Right atrium auricular region (tissue), 2 donors: ENCODE data around the gene PRLR. TPM values are rescaled to one million over a fixed set of nuclear protein-coding genes. Genes with fewer than 3 reads are reported as not detected.

Experiments used
- DNase-seq: peaks from one replicate; pipeline ENCODE4 v3.0.0-alpha.2; 2019; ENCODE audit warnings: low spot score
- H3K27ac ChIP-seq, 2 donors: fragments of 200-600 bp; sonication (generic); 1 replicate in 1 of 2; 2 replicates in 1 of 2; pipeline ENCODE4 v1.5.1; 2016 to 2019
- H3K27me3 ChIP-seq, 2 donors: fragments of 200-600 bp; sonication (generic); one replicate each; pipeline versions ENCODE4 v1.5.1 to v1.6.0; 2017 to 2019
- H3K36me3 ChIP-seq: fragments of 200-600 bp; sonication (generic); one replicate; pipeline ENCODE4 v1.5.1; 2016
- H3K4me1 ChIP-seq, 2 donors: fragments of 200-600 bp; sonication (generic); one replicate each; pipeline versions ENCODE4 v1.5.1 to v1.6.0; 2017 to 2019
- H3K4me3 ChIP-seq, 2 donors: fragments of 200-600 bp; sonication (generic); 1 replicate in 1 of 2; 2 replicates in 1 of 2; pipeline ENCODE4 v1.5.1; 2017 to 2019; ENCODE audit warnings: mild to moderate bottlenecking in 1 of 2, moderate library complexity in 1 of 2
- H3K9me3 ChIP-seq, 2 donors: fragments of 200-600 bp; sonication (generic); one replicate each; pipeline ENCODE4 v1.5.1; 2019
- total RNA-seq, 2 donors: library from RNA; depleted of rRNA; stranded (reverse); fragments of >200 nt; gene quantifications; one replicate each; pipeline ENCODE4 v1.1.0, GENCODE V29; 2016
- TF ChIP-seq, protein P1 (sequence below), 2 donors: fragments of 200-600 bp; sonication (generic); IDR thresholded peaks; one replicate each; pipeline ENCODE4 v1.5.1; 2019; ENCODE audit warnings: antibody characterized with exemption in 2 of 2

The PRLR gene
- total RNA-seq, 2 donors from 2014 or later = 0.15 to 0.31 TPM

DNA sequence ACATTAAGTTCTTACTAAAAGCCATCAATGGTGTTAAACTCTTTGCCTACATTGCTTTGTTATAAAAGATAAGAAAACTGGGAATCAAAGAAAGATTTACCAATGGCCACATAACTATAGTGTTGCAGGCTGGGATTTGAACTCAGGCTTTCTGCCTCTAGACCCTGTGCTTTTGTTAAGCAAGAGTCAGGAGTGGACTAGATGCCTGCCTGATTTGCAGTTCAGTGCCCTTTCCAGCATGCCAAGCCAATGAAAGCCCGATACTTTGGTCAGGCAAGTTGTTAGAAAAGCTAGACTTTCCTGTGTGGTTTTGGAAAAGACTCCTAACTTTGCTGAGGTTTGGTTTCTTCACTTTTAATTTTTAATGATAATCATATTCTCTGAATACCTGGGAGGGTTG, 161.1 kb downstream of the PRLR start:
- H3K27ac ChIP-seq = no peak overlapping the region
- no peak for DNase-seq
- no peak overlapping the region for H3K4me3 ChIP-seq
- TF ChIP-seq, protein P1, sequence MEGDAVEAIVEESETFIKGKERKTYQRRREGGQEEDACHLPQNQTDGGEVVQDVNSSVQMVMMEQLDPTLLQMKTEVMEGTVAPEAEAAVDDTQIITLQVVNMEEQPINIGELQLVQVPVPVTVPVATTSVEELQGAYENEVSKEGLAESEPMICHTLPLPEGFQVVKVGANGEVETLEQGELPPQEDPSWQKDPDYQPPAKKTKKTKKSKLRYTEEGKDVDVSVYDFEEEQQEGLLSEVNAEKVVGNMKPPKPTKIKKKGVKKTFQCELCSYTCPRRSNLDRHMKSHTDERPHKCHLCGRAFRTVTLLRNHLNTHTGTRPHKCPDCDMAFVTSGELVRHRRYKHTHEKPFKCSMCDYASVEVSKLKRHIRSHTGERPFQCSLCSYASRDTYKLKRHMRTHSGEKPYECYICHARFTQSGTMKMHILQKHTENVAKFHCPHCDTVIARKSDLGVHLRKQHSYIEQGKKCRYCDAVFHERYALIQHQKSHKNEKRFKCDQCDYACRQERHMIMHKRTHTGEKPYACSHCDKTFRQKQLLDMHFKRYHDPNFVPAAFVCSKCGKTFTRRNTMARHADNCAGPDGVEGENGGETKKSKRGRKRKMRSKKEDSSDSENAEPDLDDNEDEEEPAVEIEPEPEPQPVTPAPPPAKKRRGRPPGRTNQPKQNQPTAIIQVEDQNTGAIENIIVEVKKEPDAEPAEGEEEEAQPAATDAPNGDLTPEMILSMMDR (IDR thresholded peaks at IDR 0.05) = no peak
- no peaks in the 10 kb centered on the region for H3K4me1 ChIP-seq
- no peaks in the 10 kb centered on the region for H3K27me3 ChIP-seq
- H3K36me3 ChIP-seq = no peaks in the 10 kb centered on the region
- H3K9me3 ChIP-seq = no peaks in the 10 kb centered on the region

DNA sequence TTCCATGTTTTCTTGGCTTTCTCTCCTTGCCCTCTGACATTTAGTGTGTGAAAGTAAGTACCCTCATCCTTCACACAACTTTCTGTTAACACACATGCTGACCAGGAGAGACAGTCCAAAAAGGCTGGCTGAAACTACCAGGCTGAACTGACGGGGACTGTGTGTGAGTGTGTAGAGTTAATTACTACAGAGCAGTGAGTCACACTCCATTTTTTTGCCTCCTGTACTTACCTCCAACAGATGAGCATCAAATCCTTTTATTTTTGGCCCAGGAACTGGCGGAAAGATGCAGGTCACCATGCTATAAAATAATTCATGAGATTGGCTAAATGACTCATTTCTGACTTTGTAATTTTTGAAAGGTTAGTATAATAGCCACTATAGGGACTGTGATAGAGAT, 162.3 kb downstream of the PRLR start:
- Histone ChIP-seq H3K4me3 (no peak overlapping the region), H3K27ac (no peak overlapping the region), H3K36me3 (no peaks in the 10 kb centered on the region), H3K27me3 (no peaks in the 10 kb centered on the region), H3K4me1 (no peaks in the 10 kb centered on the region), H3K9me3 (no peaks in the 10 kb centered on the region)
- TF ChIP-seq, protein P1 (IDR thresholded peaks at IDR 0.05) = no peak
- no peak for DNase-seq

DNA sequence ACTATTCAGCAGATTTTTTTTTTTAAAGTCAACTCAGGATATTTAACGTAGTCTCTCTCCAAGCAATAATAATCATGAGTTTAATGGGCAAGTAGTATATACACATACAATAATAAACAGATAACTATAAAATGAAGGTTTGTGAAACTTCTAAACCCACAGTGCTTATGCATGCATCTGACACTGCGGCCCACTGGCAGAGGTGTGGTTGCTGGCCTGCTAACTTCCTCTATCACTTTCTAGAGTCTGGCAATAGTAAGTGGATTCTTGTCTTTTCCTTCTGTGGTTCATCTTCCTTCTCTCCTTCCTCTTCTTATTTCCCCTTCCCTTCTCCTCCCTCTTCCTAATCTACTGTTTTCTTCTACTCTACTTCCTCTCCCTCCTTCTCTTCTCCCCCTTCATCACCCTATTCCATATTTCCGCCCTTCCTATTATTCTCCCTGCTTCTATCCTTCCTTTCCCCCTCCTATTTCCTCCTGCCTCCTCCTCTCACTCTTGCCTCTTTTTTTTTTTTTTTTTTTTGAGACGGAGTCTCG, 164.0 kb downstream of the PRLR start:
- H3K4me1 ChIP-seq = no peaks in the 10 kb centered on the region
- no peaks in the 10 kb centered on the region for H3K36me3 ChIP-seq
- H3K27ac ChIP-seq = no peak overlapping the region
- no peaks in the 10 kb centered on the region for H3K9me3 ChIP-seq
- no peaks in the 10 kb centered on the region for H3K27me3 ChIP-seq
- TF ChIP-seq, protein P1 (IDR thresholded peaks at IDR 0.05) = no peak
- H3K4me3 ChIP-seq = no peak overlapping the region
- no peak for DNase-seq

- H3K4me3 ChIP-seq = no peak overlapping the region
- H3K27me3 ChIP-seq = no peaks in the 10 kb centered on the region
- no peaks in the 10 kb centered on the region for H3K9me3 ChIP-seq
- H3K4me1 ChIP-seq = no peaks in the 10 kb centered on the region
- no peak overlapping the region for H3K27ac ChIP-seq
- TF ChIP-seq, protein P1 (IDR thresholded peaks at IDR 0.05) = no peak
- H3K36me3 ChIP-seq = no peaks in the 10 kb centered on the region
- DNase-seq = no peak
Observed at GRCh38 chr5:35063414-35063813, 166.9 kb downstream of the PRLR start.

DNA sequence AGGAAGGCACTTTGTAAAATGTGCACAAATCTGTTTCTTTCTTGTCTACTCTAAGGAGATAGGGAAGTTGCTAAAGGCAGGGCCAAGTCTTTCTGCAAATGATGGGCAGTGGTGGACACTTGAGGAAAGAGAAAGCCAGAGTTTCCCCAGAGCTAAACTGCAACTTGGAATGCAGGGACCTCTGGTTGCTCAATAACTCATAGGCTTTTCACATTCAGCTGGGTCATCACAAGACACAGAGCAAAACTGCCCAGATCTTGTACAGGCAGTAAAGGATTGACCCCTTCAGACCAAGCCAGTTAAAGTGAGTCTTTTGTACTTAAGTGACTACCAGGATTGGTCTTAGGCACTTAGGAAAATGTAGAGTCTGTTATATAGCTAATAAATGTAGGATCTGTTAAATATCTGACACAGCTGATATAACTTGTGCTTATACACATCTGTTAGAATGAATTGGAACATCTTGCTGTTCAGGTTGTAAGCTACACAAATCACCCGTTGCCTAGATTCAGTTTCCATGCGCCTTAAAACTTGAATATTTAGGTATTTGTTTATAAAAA, 169.0 kb downstream of the PRLR start:
- Histone ChIP-seq H3K9me3 (no peaks in the 10 kb centered on the region), H3K4me1 (no peaks in the 10 kb centered on the region)
- TF ChIP-seq, protein P1 (IDR thresholded peaks at IDR 0.05) = no peak

GRCh38 chr5:35060236-35060635, 170.1 kb downstream of the PRLR start:
- DNase-seq = no peak
- H3K27me3 ChIP-seq = no peaks in the 10 kb centered on the region
- H3K9me3 ChIP-seq = no peaks in the 10 kb centered on the region
- no peaks in the 10 kb centered on the region for H3K4me1 ChIP-seq
- no peak overlapping the region for H3K4me3 ChIP-seq
- TF ChIP-seq, protein P1 (IDR thresholded peaks at IDR 0.05) = no peak
- no peaks in the 10 kb centered on the region for H3K36me3 ChIP-seq
- H3K27ac ChIP-seq = no peak overlapping the region

More for the DNA sequence above, 169.0 kb downstream of the PRLR start:
- no peaks in the 10 kb centered on the region for H3K36me3 ChIP-seq
- no peak overlapping the region for H3K27ac ChIP-seq
- no peak for DNase-seq
- no peaks in the 10 kb centered on the region for H3K27me3 ChIP-seq
- H3K4me3 ChIP-seq = no peak overlapping the region
